Mesendoderm (in vitro differentiated cells): Measurements from ENCODE around the gene CA10.

Experiments used
- DNase-seq: peaks from one replicate; pipeline ENCODE4 v3.0.0; 2013
- H2AK5ac ChIP-seq: 2 replicates; pipeline ENCODE4 v1.6.1; 2013; ENCODE audit warnings: low read length, inconsistent platforms
- H2BK120ac ChIP-seq: 2 replicates; pipeline ENCODE4 v1.6.1; 2013; ENCODE audit warnings: low read depth, mild to moderate bottlenecking, low read length, moderate library complexity, mixed read lengths
- H2BK15ac ChIP-seq: replicated peaks from 2 replicates; pipeline ENCODE4 v1.6.1; 2013; ENCODE audit warnings: low read depth, mild to moderate bottlenecking, moderate library complexity
- H2BK5ac ChIP-seq: 2 replicates; pipeline ENCODE4 v1.6.1; 2013; ENCODE audit warnings: low read length, inconsistent platforms
- H3K18ac ChIP-seq: 2 replicates; pipeline ENCODE4 v1.6.1; 2013; ENCODE audit warnings: mild to moderate bottlenecking, low read length, mixed read lengths
- H3K23ac ChIP-seq: one replicate; pipeline ENCODE4 v1.6.1; 2013; ENCODE audit warnings: low read length
- H3K27ac ChIP-seq: 2 replicates; pipeline ENCODE4 v1.5.1; 2013; ENCODE audit warnings: low read depth, mild to moderate bottlenecking, inconsistent platforms, low read length, moderate library complexity
- H3K27me3 ChIP-seq: 2 replicates; pipeline ENCODE4 v1.6.1; 2013; ENCODE audit warnings: low read length, control low read depth, mild to moderate bottlenecking, inconsistent platforms; ENCODE audit not compliant: insufficient read depth, poor library complexity
- H3K36me3 ChIP-seq: 2 replicates; pipeline ENCODE4 v1.6.1; 2013; ENCODE audit warnings: low read length, inconsistent platforms; ENCODE audit not compliant: control insufficient read depth, insufficient read depth
- H3K4ac ChIP-seq: one replicate; pipeline ENCODE4 v1.6.1; 2013; ENCODE audit warnings: low read depth, mild to moderate bottlenecking, low read length, moderate library complexity
- H3K4me1 ChIP-seq: 2 replicates; pipeline ENCODE4 v1.6.1; 2013; ENCODE audit warnings: low read depth, low read length, inconsistent platforms; ENCODE audit not compliant: control insufficient read depth
- H3K4me2 ChIP-seq: 2 replicates; pipeline ENCODE4 v1.6.1; 2013; ENCODE audit warnings: low read length
- H3K4me3 ChIP-seq: 2 replicates; pipeline ENCODE4 v1.5.1; 2013; ENCODE audit warnings: mild to moderate bottlenecking, low read length
- H3K56ac ChIP-seq: one replicate; pipeline ENCODE4 v1.6.1; 2013; ENCODE audit warnings: low read length
- H3K79me1 ChIP-seq: 2 replicates; pipeline ENCODE4 v1.6.1; 2013; ENCODE audit warnings: low read length, inconsistent platforms
- H3K79me2 ChIP-seq: 2 replicates; pipeline ENCODE4 v1.6.1; 2013; ENCODE audit warnings: mild to moderate bottlenecking, low read length; ENCODE audit not compliant: control insufficient read depth, insufficient read depth
- H3K9ac ChIP-seq: 2 replicates; pipeline ENCODE4 v1.6.1; 2013; ENCODE audit warnings: low read length, inconsistent platforms
- H4K5ac ChIP-seq: one replicate; pipeline ENCODE4 v1.6.1; 2013; ENCODE audit warnings: low read length
- H4K8ac ChIP-seq: one replicate; pipeline ENCODE4 v1.6.1; 2013; ENCODE audit warnings: low read depth, mild to moderate bottlenecking, control low read depth, low read length, moderate library complexity
- WGBS: extraction: QIAGEN DNeasy Blood & Tissue Kit; methylation state at CpG from one replicate; pipeline ENCODE4 v1.1.7; 2013; ENCODE audit warnings: low lambda C conversion rate, missing lambda C conversion rate; ENCODE audit not compliant: insufficient coverage; ENCODE audit errors: extremely low coverage; 5-methylcytosine and 5-hydroxymethylcytosine counted together

Gene CA10

DNA sequence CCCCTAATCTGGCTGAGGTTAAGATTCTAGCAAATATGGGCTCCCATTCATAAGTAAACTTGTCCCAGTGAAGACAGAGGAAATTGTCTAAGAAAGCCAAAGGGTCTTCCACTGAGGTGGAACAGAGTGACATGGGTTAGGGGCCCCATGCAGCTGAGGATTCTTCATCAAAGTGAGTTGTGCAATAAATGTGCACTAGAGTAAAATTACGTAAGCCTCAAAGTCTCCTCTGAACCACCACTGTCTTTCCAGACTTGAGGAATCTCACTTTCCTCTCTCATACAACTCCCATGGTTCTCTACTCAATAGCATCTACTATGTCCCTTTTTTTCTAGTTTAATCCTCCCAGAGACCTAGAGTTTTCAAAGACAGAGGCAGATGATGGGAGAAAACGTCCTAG lies 132.4 kb downstream of the CA10 start:
- no CpG with 5 or more reads among the region's 2 CpGs for WGBS
- Histone ChIP-seq H3K27me3 (no peaks in the 10 kb centered on the region), H2BK120ac (no peak overlapping the region), H4K5ac (no peak overlapping the region), H2BK5ac (no peak overlapping the region), H3K9ac (no peak overlapping the region), H3K4ac (no peak overlapping the region), H3K79me1 (no peaks in the 10 kb centered on the region), H3K27ac (no peak overlapping the region), H3K56ac (no peak overlapping the region), H4K8ac (no peak overlapping the region), H3K36me3 (no peaks in the 10 kb centered on the region), H3K4me3 (no peak overlapping the region), H3K18ac (no peak overlapping the region), H3K23ac (no peak overlapping the region), H3K4me1 (peaks cover 4% of the 10 kb centered on the region), H3K79me2 (no peaks in the 10 kb centered on the region), H2AK5ac (peak overlapping the region; percentile 14), H2BK15ac (no peak overlapping the region), H3K4me2 (no peak overlapping the region)
- no peak for DNase-seq

DNA sequence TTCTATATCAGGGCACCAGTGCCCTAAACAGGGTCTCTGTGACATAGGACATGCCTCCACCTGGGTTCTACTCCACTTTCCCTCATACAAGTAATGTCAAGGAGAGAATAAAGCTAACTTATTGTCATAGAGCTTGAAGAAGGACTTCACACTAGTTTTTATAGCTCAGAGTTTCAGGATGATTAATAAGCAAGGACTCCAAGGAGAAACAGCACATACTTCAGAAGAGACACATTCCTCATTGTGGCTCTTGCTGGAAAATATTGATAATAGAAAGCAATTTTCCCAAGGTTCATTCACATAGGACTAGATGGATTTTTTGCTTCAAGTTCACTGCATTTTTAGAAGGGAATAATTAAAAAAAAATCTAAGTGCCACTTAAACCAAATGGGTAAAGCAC lies 133.3 kb downstream of the CA10 start:
- no peak overlapping the region for H3K27ac ChIP-seq
- H3K18ac ChIP-seq, result no peak overlapping the region
- no peak overlapping the region for H3K9ac ChIP-seq
- H3K4me3 ChIP-seq, result no peak overlapping the region
- H2BK5ac ChIP-seq, result no peak overlapping the region
- no peak overlapping the region for H2AK5ac ChIP-seq
- H3K4ac ChIP-seq, result no peak overlapping the region
- H3K79me1 ChIP-seq, result no peaks in the 10 kb centered on the region
- H4K8ac ChIP-seq, result no peak overlapping the region
- no peak overlapping the region for H3K56ac ChIP-seq
- no peaks in the 10 kb centered on the region for H3K79me2 ChIP-seq
- peaks cover 4% of the 10 kb centered on the region for H3K4me1 ChIP-seq
- no peak overlapping the region for H2BK15ac ChIP-seq
- H3K36me3 ChIP-seq, result no peaks in the 10 kb centered on the region
- no peak overlapping the region for H2BK120ac ChIP-seq
- H4K5ac ChIP-seq, result no peak overlapping the region
- H3K23ac ChIP-seq, result no peak overlapping the region
- no peak overlapping the region for H3K4me2 ChIP-seq
- DNase-seq, result no peak
- no peaks in the 10 kb centered on the region for H3K27me3 ChIP-seq

GRCh38 chr17:52024300-52024870 lies 134.1 kb downstream of the CA10 start:
- Histone ChIP-seq H3K4me1 (peaks cover 4% of the 10 kb centered on the region), H3K27me3 (no peaks in the 10 kb centered on the region), H3K4me3 (no peak overlapping the region), H2BK15ac (no peak overlapping the region), H4K8ac (no peak overlapping the region), H2BK120ac (no peak overlapping the region), H3K27ac (no peak overlapping the region), H3K36me3 (no peaks in the 10 kb centered on the region), H3K4me2 (no peak overlapping the region), H2BK5ac (no peak overlapping the region), H4K5ac (no peak overlapping the region), H3K18ac (no peak overlapping the region), H3K79me1 (no peaks in the 10 kb centered on the region), H3K4ac (no peak overlapping the region), H3K9ac (no peak overlapping the region), H3K56ac (no peak overlapping the region), H3K23ac (no peak overlapping the region), H2AK5ac (no peak overlapping the region), H3K79me2 (no peaks in the 10 kb centered on the region)
- no CpG with 5 or more reads among the region's 2 CpGs for WGBS
- DNase-seq, result peak; percentile 49

DNA sequence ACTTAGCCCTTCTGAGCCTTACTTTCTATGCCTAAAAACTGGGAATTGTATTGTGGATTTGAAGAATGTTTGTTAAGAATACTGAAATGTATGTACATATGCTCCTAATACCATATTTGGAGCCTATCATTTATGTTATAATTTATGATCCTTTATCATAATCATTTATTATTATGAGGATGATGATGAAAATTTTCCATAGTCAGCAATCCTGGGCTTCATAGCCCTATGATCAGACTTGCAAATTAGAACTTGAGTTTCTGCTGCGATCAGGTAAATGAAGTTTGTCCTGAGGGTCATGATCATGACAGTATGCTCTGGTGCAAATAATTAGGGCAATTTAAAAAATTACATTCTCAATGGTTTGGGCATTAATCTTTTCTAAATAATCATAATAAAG lies 147.4 kb downstream of the CA10 start:
- no peak overlapping the region for H2AK5ac ChIP-seq
- no peak overlapping the region for H3K4ac ChIP-seq
- H3K4me1 ChIP-seq, result no peaks in the 10 kb centered on the region
- no peak overlapping the region for H3K27ac ChIP-seq
- H3K79me1 ChIP-seq, result no peaks in the 10 kb centered on the region
- no peak overlapping the region for H2BK5ac ChIP-seq
- H3K36me3 ChIP-seq, result no peaks in the 10 kb centered on the region
- H3K4me3 ChIP-seq, result no peak overlapping the region
- no peaks in the 10 kb centered on the region for H3K79me2 ChIP-seq
- no peak for DNase-seq
- H3K9ac ChIP-seq, result no peak overlapping the region
- no peak overlapping the region for H3K18ac ChIP-seq
- H3K4me2 ChIP-seq, result no peak overlapping the region
- H4K8ac ChIP-seq, result no peak overlapping the region
- no peaks in the 10 kb centered on the region for H3K27me3 ChIP-seq
- no peak overlapping the region for H2BK120ac ChIP-seq
- no CpG with 5 or more reads among the region's 1 CpG for WGBS
- H3K23ac ChIP-seq, result no peak overlapping the region
- no peak overlapping the region for H2BK15ac ChIP-seq
- H4K5ac ChIP-seq, result no peak overlapping the region
- no peak overlapping the region for H3K56ac ChIP-seq

- Histone ChIP-seq H3K27ac (no peak overlapping the region), H3K36me3 (no peaks in the 10 kb centered on the region), H4K5ac (no peak overlapping the region), H3K4me1 (no peaks in the 10 kb centered on the region), H2BK5ac (no peak overlapping the region), H3K4me3 (no peak overlapping the region), H3K4ac (no peak overlapping the region), H3K18ac (no peak overlapping the region), H2AK5ac (no peak overlapping the region), H3K9ac (no peak overlapping the region), H3K79me1 (no peaks in the 10 kb centered on the region), H3K56ac (no peak overlapping the region), H3K27me3 (no peaks in the 10 kb centered on the region), H2BK15ac (no peak overlapping the region), H3K4me2 (no peak overlapping the region), H2BK120ac (no peak overlapping the region), H4K8ac (no peak overlapping the region), H3K79me2 (no peaks in the 10 kb centered on the region), H3K23ac (no peak overlapping the region)
- WGBS, result no CpG with 5 or more reads among the region's 3 CpGs
- DNase-seq, result no peak
Observed at GRCh38 chr17:51999654-52000053, 158.9 kb downstream of the CA10 start.

DNA sequence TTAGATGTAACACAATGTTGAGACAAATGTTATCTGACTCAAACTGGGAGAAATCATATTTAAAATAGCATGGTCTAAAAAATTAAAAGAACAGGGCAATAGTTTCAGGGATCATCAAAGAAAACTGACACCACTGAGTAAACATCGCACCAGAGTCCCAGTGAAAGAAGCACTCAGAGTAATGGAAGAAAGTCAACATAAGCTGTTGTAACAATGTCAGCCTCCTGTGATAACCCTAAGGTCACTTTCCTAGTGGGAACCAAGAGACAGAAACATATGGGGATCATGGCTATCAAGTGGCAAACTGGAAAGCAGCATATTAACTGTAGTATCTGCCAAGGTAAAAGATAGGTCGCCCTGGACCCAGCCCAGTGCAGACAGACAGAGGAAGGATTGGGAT lies 160.8 kb downstream of the CA10 start:
- Histone ChIP-seq H4K5ac (no peak overlapping the region), H3K4me2 (no peak overlapping the region), H2AK5ac (no peak overlapping the region), H2BK15ac (no peak overlapping the region), H3K27me3 (no peaks in the 10 kb centered on the region), H3K18ac (no peak overlapping the region), H2BK120ac (no peak overlapping the region), H2BK5ac (no peak overlapping the region), H3K56ac (no peak overlapping the region), H3K4me1 (no peaks in the 10 kb centered on the region), H3K36me3 (no peaks in the 10 kb centered on the region), H3K79me1 (no peaks in the 10 kb centered on the region), H3K9ac (no peak overlapping the region), H3K79me2 (no peaks in the 10 kb centered on the region), H3K4me3 (no peak overlapping the region), H3K23ac (no peak overlapping the region), H4K8ac (no peak overlapping the region), H3K27ac (no peak overlapping the region), H3K4ac (no peak overlapping the region)
- WGBS, result no CpG with 5 or more reads among the region's 2 CpGs
- no peak for DNase-seq
